Measurements from ENCODE around the gene TMEM63A.

DNA sequence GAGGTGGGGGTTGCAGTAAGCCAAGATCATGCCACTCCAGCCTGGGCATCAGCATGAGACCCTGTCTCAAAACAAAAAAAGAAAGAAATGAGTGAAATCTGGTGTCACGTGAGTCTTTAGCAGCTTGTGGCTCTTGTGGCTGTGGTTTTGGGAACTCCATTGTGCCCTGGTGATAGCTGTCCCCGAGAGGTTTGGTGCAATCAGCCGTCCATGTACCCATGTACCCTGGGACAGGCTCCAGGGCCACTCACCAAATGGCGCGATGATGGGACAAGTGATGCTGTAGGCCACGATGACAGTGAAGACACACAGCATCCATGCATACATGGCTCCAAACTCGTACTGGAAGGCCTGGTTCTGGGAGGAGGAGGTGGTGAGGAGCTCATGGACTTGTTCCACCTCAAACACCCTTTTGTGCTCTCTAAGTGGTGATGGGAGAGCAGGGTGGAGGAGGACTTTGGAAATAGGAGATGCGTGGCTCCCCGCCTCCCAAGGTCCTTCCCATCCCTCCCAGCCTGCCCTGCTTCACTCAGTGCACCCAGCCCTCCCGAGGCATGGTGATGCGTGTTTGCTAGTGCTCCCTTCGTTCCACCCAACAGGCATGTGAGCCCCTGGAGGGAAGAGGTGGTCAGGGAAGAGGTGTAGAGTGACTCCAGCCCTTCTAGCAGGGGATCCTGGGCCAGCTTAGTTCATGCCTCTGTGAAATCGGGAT is 29.6 kb downstream of the TMEM63A start:
- TF ChIP-seq, protein P1, sequence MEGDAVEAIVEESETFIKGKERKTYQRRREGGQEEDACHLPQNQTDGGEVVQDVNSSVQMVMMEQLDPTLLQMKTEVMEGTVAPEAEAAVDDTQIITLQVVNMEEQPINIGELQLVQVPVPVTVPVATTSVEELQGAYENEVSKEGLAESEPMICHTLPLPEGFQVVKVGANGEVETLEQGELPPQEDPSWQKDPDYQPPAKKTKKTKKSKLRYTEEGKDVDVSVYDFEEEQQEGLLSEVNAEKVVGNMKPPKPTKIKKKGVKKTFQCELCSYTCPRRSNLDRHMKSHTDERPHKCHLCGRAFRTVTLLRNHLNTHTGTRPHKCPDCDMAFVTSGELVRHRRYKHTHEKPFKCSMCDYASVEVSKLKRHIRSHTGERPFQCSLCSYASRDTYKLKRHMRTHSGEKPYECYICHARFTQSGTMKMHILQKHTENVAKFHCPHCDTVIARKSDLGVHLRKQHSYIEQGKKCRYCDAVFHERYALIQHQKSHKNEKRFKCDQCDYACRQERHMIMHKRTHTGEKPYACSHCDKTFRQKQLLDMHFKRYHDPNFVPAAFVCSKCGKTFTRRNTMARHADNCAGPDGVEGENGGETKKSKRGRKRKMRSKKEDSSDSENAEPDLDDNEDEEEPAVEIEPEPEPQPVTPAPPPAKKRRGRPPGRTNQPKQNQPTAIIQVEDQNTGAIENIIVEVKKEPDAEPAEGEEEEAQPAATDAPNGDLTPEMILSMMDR (conservative IDR thresholded peaks at IDR 0.05 in 1 of 2, IDR thresholded peaks at IDR 0.05 in 1 of 2; ENCODE audit: low read depth in 1 of 2, low read length in 2 of 2): no peak
- TF ChIP-seq EZH2 (IDR thresholded peaks at IDR 0.05; ENCODE audit: low read length, missing control alignments): no peak

Data from fibroblast of lung (primary cell).